GM18858 (cell line): ENCODE results near the gene MSH2.

ENCODE experiments used
- ATAC-seq: cut with Tn5 transposase; IDR thresholded peaks from one replicate; pipeline ENCODE4 v1.9.1; 2021; ENCODE audit not compliant: unreplicated experiment

Gene MSH2

GRCh38 chr2:47504174-47504810, 101.3 kb downstream of the MSH2 start:
- ATAC-seq, result no peak

GRCh38 chr2:47506024-47506423, 103.1 kb downstream of the MSH2 start:
- ATAC-seq, result no peak

GRCh38 chr2:47506436-47506835, 103.5 kb downstream of the MSH2 start:
- ATAC-seq, result no peak

- ATAC-seq, result no peak
Observed at GRCh38 chr2:47508080-47508479, 105.1 kb downstream of the MSH2 start.

- ATAC-seq, result no peak
Observed at GRCh38 chr2:47508641-47509040, 105.7 kb downstream of the MSH2 start.

- ATAC-seq, result no peak
Observed at GRCh38 chr2:47509250-47509649, 106.3 kb downstream of the MSH2 start.

GRCh38 chr2:47509821-47510385, 106.9 kb downstream of the MSH2 start:
- no peak for ATAC-seq

- ATAC-seq, result no peak
Observed at GRCh38 chr2:47510745-47511144, 107.8 kb downstream of the MSH2 start.

GRCh38 chr2:47512581-47513083, 109.7 kb downstream of the MSH2 start:
- ATAC-seq, result no peak

GRCh38 chr2:47513981-47514520, 111.1 kb downstream of the MSH2 start:
- no peak for ATAC-seq

- no peak for ATAC-seq
Observed at GRCh38 chr2:47516360-47517104, 113.6 kb downstream of the MSH2 start.

GRCh38 chr2:47518497-47519146, 115.7 kb downstream of the MSH2 start:
- no peak for ATAC-seq

GRCh38 chr2:47519147-47519537, 116.2 kb downstream of the MSH2 start:
- no peak for ATAC-seq

GRCh38 chr2:47519604-47520301, 116.8 kb downstream of the MSH2 start:
- ATAC-seq, result no peak

GRCh38 chr2:47520302-47520630, 117.3 kb downstream of the MSH2 start:
- no peak for ATAC-seq

GRCh38 chr2:47520825-47521665, 118.1 kb downstream of the MSH2 start:
- peak; percentile 79 for ATAC-seq

- no peak for ATAC-seq
Observed at GRCh38 chr2:47521666-47522285, 118.8 kb downstream of the MSH2 start.

- ATAC-seq, result no peak
Observed at GRCh38 chr2:47525167-47525566, 122.2 kb downstream of the MSH2 start.

- ATAC-seq, result no peak
Observed at GRCh38 chr2:47528455-47528854, 125.5 kb downstream of the MSH2 start.

- ATAC-seq, result no peak
Observed at GRCh38 chr2:47528874-47529273, 125.9 kb downstream of the MSH2 start.
